ENCODE results near the gene ATG9B.

- no peak for TF ChIP-seq CTCF (IDR thresholded peaks at IDR 0.05)
- TF ChIP-seq POLR2AphosphoS5 (IDR thresholded peaks at IDR 0.05), result no peak
Measured at GRCh38 chr7:151008143-151008510, 16.2 kb downstream of the ATG9B start.

Measured in suprapubic skin (tissue), 3 donors.